Spleen (tissue), 11 donors: ENCODE results near the gene FOXP1. TPM values are rescaled to one million over a fixed set of nuclear protein-coding genes. Genes with fewer than 3 reads are reported as not detected.

Experiments used
- DNase-seq: peaks from one replicate; pipeline ENCODE4 v3.0.0-alpha.2; 2020
- H3K27ac ChIP-seq, 8 donors: fragments of 200-600 bp; sonication (generic) in 7 of 8; 1 replicate in 4 of 8; 2 replicates in 4 of 8; pipeline versions ENCODE4 v1.5.0 to v1.8.0; 2016 to 2021; ENCODE audit warnings: inconsistent platforms in 4 of 8, mild to moderate bottlenecking in 4 of 8, moderate library complexity in 1 of 8
- H3K27me3 ChIP-seq, 7 donors: fragments of 200-600 bp; sonication (generic) in 6 of 7; replicated peaks in 1 of 7; 1 replicate in 4 of 7; 2 replicates in 3 of 7; pipeline versions ENCODE4 v1.5.0 to v1.8.0; 2016 to 2021; ENCODE audit warnings: inconsistent platforms in 3 of 7, mild to moderate bottlenecking in 1 of 7
- H3K36me3 ChIP-seq, 6 donors: fragments of 200-600 bp; sonication (generic) in 5 of 6; 1 replicate in 4 of 6; 2 replicates in 2 of 6; pipeline versions ENCODE4 v1.5.0 to v1.8.0; 2016 to 2021; ENCODE audit warnings: inconsistent platforms in 2 of 6
- H3K4me1 ChIP-seq, 6 donors: fragments of 200-600 bp; sonication (generic) in 5 of 6; 1 replicate in 3 of 6; 2 replicates in 3 of 6; pipeline versions ENCODE4 v1.5.0 to v1.8.0; 2016 to 2021; ENCODE audit warnings: inconsistent platforms in 3 of 6
- H3K4me3 ChIP-seq, 8 donors: fragments of 200-600 bp; sonication (generic) in 7 of 8; 1 replicate in 4 of 8; 2 replicates in 4 of 8; pipeline versions ENCODE4 v1.5.0 to v1.8.0; 2016 to 2021; ENCODE audit warnings: inconsistent platforms in 4 of 8, mild to moderate bottlenecking in 4 of 8, moderate library complexity in 2 of 8
- H3K9me3 ChIP-seq, 8 donors: fragments of 200-600 bp; sonication (generic) in 7 of 8; 1 replicate in 4 of 8; 2 replicates in 4 of 8; pipeline versions ENCODE4 v1.5.0 to v1.8.0; 2016 to 2021; ENCODE audit warnings: inconsistent platforms in 4 of 8
- CTCF ChIP-seq, 11 experiments: fragments of 200-600 bp in 7 of 11; fragments of 450-650 bp in 4 of 11; sonication (generic) in 4 of 11; IDR thresholded peaks in 8 of 11; conservative IDR thresholded peaks in 3 of 11; 1 replicate in 7 of 11; 2 replicates in 4 of 11; pipeline versions ENCODE4 v1.4.0 to v1.8.0; 2016 to 2021; ENCODE audit warnings: antibody characterized with exemption in 11 of 11, inconsistent platforms in 4 of 11, mild to moderate bottlenecking in 1 of 11
- POLR2A ChIP-seq, 3 donors: fragments of 450-650 bp; IDR thresholded peaks; one replicate each; pipeline ENCODE4 v1.5.1; 2017; ENCODE audit warnings: antibody characterized with exemption in 3 of 3, mild to moderate bottlenecking in 1 of 3
- POLR2AphosphoS5 ChIP-seq, 3 donors: sonication (generic); formaldehyde crosslinking; IDR thresholded peaks; one replicate each; pipeline ENCODE4 v1.5.1; 2017; ENCODE audit warnings: antibody characterized with exemption in 3 of 3
- WGBS, 5 donors: extraction: QIAGEN DNeasy Blood & Tissue Kit in 3 of 5; methylation state at CpG; one replicate each; pipeline versions ENCODE4 v1.1.5 to v1.1.7; 2013 to 2018; 5-methylcytosine and 5-hydroxymethylcytosine counted together
- intact Hi-C: fragments of 100-400 bp; cut with DNase I; formaldehyde crosslinking; loops from one replicate; pipeline ENCODE4 v1.15.0; 2023; ENCODE audit warnings: low total_unique reads
- polyA plus RNA-seq, 3 donors: library from polyadenylated mRNA; stranded (reverse); fragments of 200-250 nt; gene quantifications; one replicate each; pipeline ENCODE4 v1.2.1, GENCODE V29; 2013
- total RNA-seq, 7 donors: library from RNA; depleted of rRNA in 3 of 7; stranded (reverse); fragments of >200 nt in 3 of 7; fragmentation: NEBNext Ultra II Directional in 4 of 7; extraction: Animal tissue kit (Norgen Biotek cat#: 25700) in 4 of 7; gene quantifications; one replicate each; pipeline versions ENCODE4 v1.1.0 to v1.2.1, GENCODE V29; 2016 to 2021
- donor health status: healthy with polysubstance abuse.
- donor health status: DM: no; HTN: no; CAD: no; lungs with moderate emphysema.
- donor health status: DM: no; HTN: no; CAD: no.
- donor health status: Bipolar disorder and iron deficiency.
- donor health status: healthy.
- donor health status: DM: no; HTN: no; CAD: no.
- donor health status: DM: yes; HTN: yes; CAD: no.

The FOXP1 gene
- total and polyA plus RNA-seq, 10 donors, result 11.1 to 202 (median 153) TPM

GRCh38 chr3:71125738-71126137, 457.8 kb downstream of the FOXP1 start:
- Histone ChIP-seq H3K27ac (no peak overlapping the region), H3K4me3 (no peak overlapping the region), H3K27me3 (no peaks in the 10 kb centered on the region), H3K36me3 (peaks cover 0 to 8% (median 0%) of the 10 kb centered on the region in 6 donors), H3K4me1 (peaks cover 15 to 94% (median 56%) of the 10 kb centered on the region in 6 donors), H3K9me3 (no peaks in the 10 kb centered on the region)
- TF ChIP-seq CTCF (IDR thresholded peaks at IDR 0.05 in 8 of 11, conservative IDR thresholded peaks at IDR 0.05 in 3 of 11), result no peak
- no peak for TF ChIP-seq POLR2AphosphoS5 (IDR thresholded peaks at IDR 0.05)
- TF ChIP-seq POLR2A (IDR thresholded peaks at IDR 0.05), result no peak
- intact Hi-C loops, result loop anchor here (10.0 kb wide), 1 partner anchor 51 kb away; no protein-coding TSS in a partner anchor
- no peak for DNase-seq
- 71 to 93% (median 87%) methylated on average over 1 of the region's 1 CpG for WGBS, 5 donors

- intact Hi-C loops, result loop anchor here (10.0 kb wide), 1 partner anchor 49 kb away; no protein-coding TSS in a partner anchor
- TF ChIP-seq POLR2A (IDR thresholded peaks at IDR 0.05) (no peak), CTCF (IDR thresholded peaks at IDR 0.05 in 8 of 11, conservative IDR thresholded peaks at IDR 0.05 in 3 of 11) (no peak), POLR2AphosphoS5 (IDR thresholded peaks at IDR 0.05) (no peak)
- no peak for DNase-seq
- 55 to 74% (median 60%) methylated on average over 1 of the region's 1 CpG for WGBS, 5 donors
- H3K27ac ChIP-seq, result no peak overlapping the region
- H3K4me3 ChIP-seq, result no peak overlapping the region
- peaks cover 0 to 8% (median 0%) of the 10 kb centered on the region in 6 donors for H3K36me3 ChIP-seq
- no peaks in the 10 kb centered on the region for H3K27me3 ChIP-seq
- peaks cover 15 to 100% (median 54%) of the 10 kb centered on the region in 6 donors for H3K4me1 ChIP-seq
- H3K9me3 ChIP-seq, result no peaks in the 10 kb centered on the region
These were observed 459.5 kb downstream of the FOXP1 start for GRCh38 chr3:71124048-71124447.

- H3K27ac ChIP-seq, result no peak overlapping the region
- peaks cover 0 to 8% (median 0%) of the 10 kb centered on the region in 6 donors for H3K36me3 ChIP-seq
- no peaks in the 10 kb centered on the region for H3K9me3 ChIP-seq
- 75 to 89% (median 84%) methylated on average over 4 of the region's 4 CpGs for WGBS, 5 donors
- TF ChIP-seq POLR2A (IDR thresholded peaks at IDR 0.05) (no peak), POLR2AphosphoS5 (IDR thresholded peaks at IDR 0.05) (no peak), CTCF (IDR thresholded peaks at IDR 0.05 in 8 of 11, conservative IDR thresholded peaks at IDR 0.05 in 3 of 11) (no peak)
- DNase-seq, result no peak
- intact Hi-C loops, result loop anchor here (10.0 kb wide), 1 partner anchor 48 kb away; no protein-coding TSS in a partner anchor
- H3K27me3 ChIP-seq, result no peaks in the 10 kb centered on the region
- peaks cover 9 to 100% (median 49%) of the 10 kb centered on the region in 6 donors for H3K4me1 ChIP-seq
- no peak overlapping the region for H3K4me3 ChIP-seq
These were observed 460.9 kb downstream of the FOXP1 start for GRCh38 chr3:71122641-71123040.

- 87 to 93% (median 93%) methylated on average over 3 of the region's 3 CpGs for WGBS, 5 donors
- no peak for DNase-seq
- intact Hi-C loops, result loop anchor here (10.0 kb wide), 1 partner anchor 47 kb away; no protein-coding TSS in a partner anchor
- H3K4me1 ChIP-seq, result peaks cover 8 to 99% (median 43%) of the 10 kb centered on the region in 6 donors
- H3K4me3 ChIP-seq, result no peak overlapping the region
- peaks cover 0 to 8% (median 0%) of the 10 kb centered on the region in 6 donors for H3K36me3 ChIP-seq
- no peak overlapping the region for H3K27ac ChIP-seq
- TF ChIP-seq POLR2A (IDR thresholded peaks at IDR 0.05), result no peak
- TF ChIP-seq POLR2AphosphoS5 (IDR thresholded peaks at IDR 0.05), result no peak
- TF ChIP-seq CTCF (IDR thresholded peaks at IDR 0.05 in 8 of 11, conservative IDR thresholded peaks at IDR 0.05 in 3 of 11), result no peak
- no peaks in the 10 kb centered on the region for H3K9me3 ChIP-seq
- H3K27me3 ChIP-seq, result no peaks in the 10 kb centered on the region
These were observed 461.9 kb downstream of the FOXP1 start for GRCh38 chr3:71121429-71122167.
